GM10248 (cell line): Measurements from ENCODE around the gene TRABD.

Source experiments
- CTCF ChIA-PET: fragments of 300-600 bp; sonication (Branson Sonifier 250); formaldehyde crosslinking; extraction: SDS; loops from one replicate; lab custom pipeline; 2021; ENCODE audit warnings: antibody characterized with exemption; lab: Yijun Ruan, JAX
- POLR2A ChIA-PET: fragments of 350-650 bp; sonication (Branson Sonifier 250); formaldehyde crosslinking; extraction: SDS; loops from one replicate; lab custom pipeline; 2020; ENCODE audit warnings: antibody characterized with exemption; lab: Yijun Ruan, JAX
- DNase-seq: peaks from one replicate; pipeline ENCODE4 v3.0.0; 2012; ENCODE audit errors: extremely low spot score
- CTCF ChIP-seq: IDR thresholded peaks from 2 replicates; pipeline ENCODE4 v1.5.1; 2012; ENCODE audit warnings: mild to moderate bottlenecking, low read depth; ENCODE audit errors: extremely low read depth, missing control alignments, control extremely low read depth

The TRABD gene

GRCh38 chr22:50248196-50249081 lies 62.7 kb downstream of the TRABD start:
- no peak for DNase-seq
- CTCF ChIA-PET, result no interaction called here
- POLR2A ChIA-PET, result no interaction called here
- no peak for TF ChIP-seq CTCF
